ENCODE results near the gene SLC8A3.

SLC8A3 gene

DNA sequence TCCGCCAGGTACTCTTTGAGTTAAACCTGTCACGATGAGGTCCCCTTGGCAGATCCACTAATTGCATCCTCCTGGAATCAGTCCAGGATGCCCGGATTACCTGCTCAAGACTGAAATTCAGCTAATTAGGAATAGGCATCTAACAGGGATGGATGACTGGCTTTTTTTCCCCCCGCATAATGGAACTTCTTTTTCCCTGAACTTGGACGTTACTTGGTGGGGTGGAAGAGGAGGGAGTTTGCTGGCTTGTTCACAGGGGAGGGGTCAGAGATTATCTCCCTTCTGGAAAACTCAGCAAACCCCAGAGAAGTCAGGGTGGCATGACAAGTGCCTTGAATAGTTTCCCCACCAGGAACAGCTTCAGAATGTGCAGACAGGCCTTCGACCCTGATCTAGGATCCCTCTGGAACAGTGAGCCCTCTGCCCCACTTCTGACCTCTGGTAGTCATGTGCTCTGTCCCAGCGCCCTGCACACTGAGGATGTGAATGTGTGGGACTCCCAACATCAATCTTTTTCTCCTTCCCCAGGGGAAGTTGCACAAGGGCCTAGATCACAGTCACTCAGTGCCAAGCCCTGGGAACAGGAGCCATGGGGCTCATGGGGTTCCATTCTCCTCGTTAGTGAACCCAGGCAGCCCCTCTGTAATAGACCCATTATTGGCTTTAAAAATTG, 167.1 kb downstream of the SLC8A3 start:
- no peak for DNase-seq

- DNase-seq, result no peak
Observed at GRCh38 chr14:70020352-70021170, 168.2 kb downstream of the SLC8A3 start.

- no peak for DNase-seq
Observed at GRCh38 chr14:70019695-70020094, 169.1 kb downstream of the SLC8A3 start.

GRCh38 chr14:70018713-70019211, 170.0 kb downstream of the SLC8A3 start:
- DNase-seq, result no peak

DNA sequence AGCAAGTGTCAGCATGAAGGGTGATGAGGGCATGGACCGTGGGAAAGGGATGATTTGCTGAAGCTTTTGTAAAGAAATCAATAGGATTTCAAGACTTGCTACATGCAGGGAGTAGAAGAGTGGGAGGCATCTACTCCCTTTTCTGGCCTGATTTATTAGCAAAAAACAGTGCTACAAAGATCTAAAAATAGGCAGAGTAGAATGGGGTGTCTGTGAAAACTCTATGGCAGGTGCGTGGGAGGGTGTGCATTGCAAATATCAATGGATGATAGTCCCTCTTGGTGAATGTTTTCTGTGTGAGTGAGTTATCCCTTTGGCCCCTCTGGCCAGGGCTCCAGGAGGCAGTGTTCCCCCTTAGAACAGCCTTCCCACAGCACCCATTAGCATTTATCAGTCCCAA, 170.5 kb downstream of the SLC8A3 start:
- DNase-seq, result no peak

DNA sequence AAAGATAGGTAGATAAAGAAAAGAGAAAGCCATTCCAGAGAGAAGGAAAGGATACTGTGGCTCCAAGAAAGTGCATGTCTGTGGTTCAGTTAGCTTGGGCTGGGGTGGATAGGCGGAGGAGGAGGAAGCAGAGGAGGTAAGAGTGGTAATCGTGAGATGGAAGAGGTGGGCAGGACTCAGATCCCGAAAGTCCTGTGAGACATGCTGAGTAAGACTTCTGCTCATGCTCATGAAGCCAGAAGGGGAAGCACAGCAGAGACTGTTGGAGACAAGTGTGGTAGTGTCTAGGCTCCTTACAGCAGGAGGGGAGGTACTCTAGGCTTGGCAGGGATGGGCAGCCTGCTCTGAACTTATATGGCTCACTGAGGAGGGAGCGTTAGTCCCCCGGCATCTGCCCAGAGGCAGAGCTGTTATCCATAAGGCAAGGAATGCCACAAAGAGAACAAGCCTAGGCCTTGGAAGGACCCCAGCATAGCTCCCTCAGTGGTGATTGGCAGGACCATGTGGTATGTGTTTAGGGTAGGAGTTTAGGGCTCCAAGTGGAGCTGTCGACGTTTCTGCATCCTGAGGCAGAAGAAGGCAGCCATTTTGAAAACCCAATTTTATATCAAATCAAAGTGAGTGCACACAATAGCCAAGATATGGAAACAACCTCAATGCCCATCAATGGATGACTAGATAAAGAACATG, 174.2 kb downstream of the SLC8A3 start:
- no peak for DNase-seq

DNA sequence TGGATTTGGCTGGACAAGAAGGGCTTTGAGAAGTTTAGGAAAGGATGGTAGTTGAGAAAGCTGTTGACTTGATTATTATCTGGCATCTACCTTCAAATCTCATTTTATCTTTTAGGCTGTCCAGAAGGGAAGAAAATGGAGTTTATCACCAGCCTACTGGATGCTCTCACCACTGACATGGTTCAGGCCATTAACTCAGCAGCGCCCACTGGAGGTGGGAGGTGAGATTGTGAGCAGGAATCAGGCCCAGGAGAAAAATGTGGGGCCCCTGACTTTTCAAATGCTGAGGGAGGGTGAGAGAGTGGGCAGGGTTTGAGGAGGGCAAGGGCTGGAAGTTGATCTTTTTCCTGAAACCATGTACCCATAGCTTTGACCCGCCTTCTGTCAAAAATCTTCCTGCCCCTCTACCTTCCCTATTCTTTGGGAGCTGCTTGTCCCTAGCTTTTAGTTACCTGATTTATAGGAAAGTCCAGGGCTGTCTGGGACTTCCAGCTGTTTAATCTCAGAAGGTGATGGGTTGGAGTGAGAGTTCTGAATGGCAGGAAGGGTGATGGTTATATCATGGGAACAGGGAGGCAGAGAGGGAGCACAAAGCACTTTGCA, 175.4 kb downstream of the SLC8A3 start:
- peak; percentile 35 to 67 for DNase-seq

DNA sequence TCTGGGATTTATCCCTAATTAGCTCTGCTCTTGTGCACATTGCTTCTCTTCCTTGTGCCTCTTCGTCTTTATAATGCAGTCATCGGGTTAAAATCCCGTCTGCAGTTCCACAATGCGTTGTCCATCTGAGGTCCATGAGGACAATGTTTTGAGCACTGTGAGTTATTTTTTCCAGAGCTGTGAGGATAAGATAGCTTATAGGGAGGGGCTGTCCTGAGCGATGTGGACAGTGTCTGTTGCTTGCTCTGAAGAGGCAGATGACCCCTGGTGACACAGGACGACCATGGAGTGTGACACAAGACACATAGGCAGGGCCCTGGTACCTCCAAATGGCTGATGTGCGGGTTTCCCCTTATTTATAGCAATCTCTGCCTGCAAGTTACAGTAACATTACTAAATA, 177.0 kb downstream of the SLC8A3 start:
- no peak for DNase-seq

DNA sequence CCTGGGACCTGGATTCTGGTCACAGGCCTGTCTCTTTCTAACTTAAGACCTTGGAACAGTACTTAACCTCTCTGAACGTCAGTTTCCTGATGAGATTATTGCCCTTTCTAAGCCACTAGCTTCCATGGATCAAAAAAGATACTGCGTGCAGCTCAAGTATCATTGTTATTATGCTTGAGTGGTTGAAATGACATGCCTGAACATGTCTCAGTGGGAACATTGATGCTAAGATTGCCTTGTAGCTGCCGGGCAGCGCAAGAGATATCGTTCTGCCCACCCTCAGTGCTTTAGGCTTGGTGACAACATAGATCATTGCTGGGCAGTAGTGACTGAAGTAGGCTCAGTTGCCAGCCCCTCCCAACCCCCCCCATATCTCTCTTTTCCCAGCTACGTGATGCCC, 177.7 kb downstream of the SLC8A3 start:
- no peak for DNase-seq

DNA sequence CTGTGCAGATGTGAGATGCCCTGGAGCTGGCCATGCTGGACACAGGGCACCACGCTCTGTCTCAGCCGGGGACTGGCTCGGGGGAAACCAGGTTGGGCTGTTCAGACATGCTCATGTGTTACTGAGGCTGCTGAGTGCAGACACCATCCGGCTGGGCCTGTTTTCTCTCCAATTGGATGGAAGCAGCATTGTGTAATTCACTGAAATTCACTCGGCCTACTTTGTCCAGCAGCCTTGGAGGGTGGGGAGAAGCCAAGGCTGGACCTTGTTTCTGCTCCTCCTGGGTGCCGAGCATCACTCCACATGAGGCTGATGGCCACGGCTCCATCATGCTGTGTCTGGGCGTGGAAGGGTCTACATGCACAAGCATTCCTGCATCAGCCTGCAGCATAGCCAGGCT, 178.8 kb downstream of the SLC8A3 start:
- DNase-seq, result no peak

- DNase-seq, result no peak
Observed at GRCh38 chr14:70008284-70009262, 180.2 kb downstream of the SLC8A3 start.

DNA sequence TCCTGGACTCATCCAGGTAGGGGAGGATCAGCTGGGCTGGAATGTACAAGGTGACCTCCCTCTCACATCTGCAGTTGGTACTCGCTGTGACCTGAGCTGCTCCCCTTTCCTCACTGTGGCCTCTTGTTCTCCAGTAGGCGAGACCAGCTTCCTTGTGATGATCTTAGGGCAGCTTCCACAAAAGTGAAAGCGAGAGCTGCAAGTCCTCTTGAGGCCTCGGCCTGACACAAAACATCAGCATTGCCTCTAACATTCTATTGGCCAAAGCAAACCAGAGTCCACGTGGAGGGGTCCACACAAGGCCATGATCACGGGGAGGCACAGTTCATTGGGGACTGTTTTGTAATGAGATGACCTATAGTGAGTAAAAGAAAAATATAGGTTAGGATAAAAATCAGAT, 182.1 kb downstream of the SLC8A3 start:
- no peak for DNase-seq

GRCh38 chr14:70005281-70005805, 183.4 kb downstream of the SLC8A3 start:
- DNase-seq, result no peak

DNA sequence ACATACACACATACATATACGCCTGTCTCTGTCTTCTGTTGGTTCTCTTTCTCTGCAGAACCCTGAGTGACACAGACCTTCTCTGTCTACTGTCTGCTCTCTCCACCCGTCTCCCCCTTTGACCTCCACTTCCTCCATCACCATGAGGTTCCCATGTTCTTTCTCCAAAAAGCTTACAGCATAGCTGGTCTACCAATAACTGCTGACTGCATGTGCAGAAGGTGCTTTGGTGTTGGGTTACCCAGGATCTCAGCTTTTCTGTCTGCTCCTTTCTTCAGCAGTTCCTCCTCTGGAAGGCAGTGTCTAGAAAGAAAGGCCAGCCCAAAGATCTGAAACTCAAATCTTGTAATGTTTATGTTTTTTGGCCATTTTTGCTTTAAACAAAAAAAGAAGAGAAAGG, 184.0 kb downstream of the SLC8A3 start:
- no peak for DNase-seq

GRCh38 chr14:70002589-70003346, 186.0 kb downstream of the SLC8A3 start:
- no peak for DNase-seq

GRCh38 chr14:70000601-70001000, 188.2 kb downstream of the SLC8A3 start:
- DNase-seq, result no peak

DNA sequence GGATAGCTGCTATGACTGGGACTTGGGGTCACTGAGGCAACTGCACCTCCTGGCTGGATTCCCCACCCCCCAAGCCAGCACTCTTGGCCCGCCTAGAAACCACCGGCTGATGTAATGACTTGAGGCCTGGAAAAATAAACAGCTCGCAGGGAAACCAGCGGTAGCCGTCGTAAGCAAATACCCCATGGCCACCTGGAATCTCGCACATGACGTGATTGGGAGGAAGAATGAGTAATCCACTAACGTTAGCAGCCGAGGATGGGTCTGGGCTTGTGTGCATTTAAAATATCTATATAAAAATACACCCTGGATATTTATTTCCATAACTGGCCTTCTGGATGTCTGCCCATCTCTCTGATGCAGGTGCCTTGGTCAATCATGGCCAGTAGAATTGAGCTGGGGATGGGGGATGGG, 189.5 kb downstream of the SLC8A3 start:
- no peak for DNase-seq

- DNase-seq, result no peak
Observed at GRCh38 chr14:69997849-69998248, 190.9 kb downstream of the SLC8A3 start.

DNA sequence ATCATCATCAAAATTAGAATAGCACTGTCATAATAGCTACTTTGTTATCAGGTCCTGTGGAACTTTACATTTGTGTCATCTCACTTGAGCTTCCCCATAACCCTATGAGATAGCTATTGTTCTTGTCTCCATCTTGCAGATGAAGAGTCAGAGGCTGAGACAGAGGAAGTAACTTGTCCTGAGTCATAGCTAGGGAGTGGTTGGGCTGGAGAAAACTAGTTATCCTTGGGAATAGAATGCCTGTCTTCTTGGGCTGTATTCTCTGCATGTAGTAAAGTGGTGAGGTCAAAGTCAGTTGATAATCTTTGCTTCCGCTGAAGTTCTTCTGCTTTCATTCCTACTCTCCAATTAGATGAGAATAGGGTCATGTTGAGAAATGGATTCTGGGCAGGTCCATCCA, 192.5 kb downstream of the SLC8A3 start:
- DNase-seq, result no peak
